Esophagus squamous epithelium (tissue), 4 donors: Measurements from ENCODE around the gene RBM11.

Source experiments
- CTCF ChIP-seq, 6 experiments: fragments of 450-650 bp in 4 of 6; fragments of 200-600 bp in 2 of 6; sonication (generic) in 2 of 6; IDR thresholded peaks; one replicate each; pipeline ENCODE4 v1.5.1; 2016 to 2019; ENCODE audit warnings: antibody characterized with exemption in 6 of 6, mild to moderate bottlenecking in 4 of 6, moderate library complexity in 4 of 6
- POLR2A ChIP-seq, 4 donors: fragments of 450-650 bp; IDR thresholded peaks; one replicate each; pipeline ENCODE4 v1.6.1; 2017; ENCODE audit warnings: antibody characterized with exemption in 4 of 4, mild to moderate bottlenecking in 4 of 4, moderate library complexity in 3 of 4

DNA sequence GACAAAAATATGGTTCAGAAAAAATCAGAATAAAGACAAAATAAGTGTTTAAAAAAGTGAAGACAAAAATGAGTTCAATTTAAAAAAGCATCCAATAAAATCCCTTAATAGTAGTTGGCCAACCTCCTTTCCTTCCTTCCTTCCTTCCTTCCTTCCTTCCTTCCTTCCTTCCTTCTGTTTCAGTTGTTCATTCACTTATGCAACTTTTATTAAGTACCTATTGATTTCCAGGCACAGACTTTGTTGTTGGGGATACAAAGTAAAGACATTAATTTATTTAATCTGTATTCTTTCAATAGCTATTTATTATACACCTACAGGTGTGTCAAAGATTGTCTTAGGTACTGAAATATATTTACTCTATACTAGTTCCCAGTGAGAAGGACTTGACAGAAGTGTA, 2.8 kb upstream of the RBM11 start:
- TF ChIP-seq CTCF (IDR thresholded peaks at IDR 0.05), result no peak
- TF ChIP-seq POLR2A (IDR thresholded peaks at IDR 0.05), result no peak
